Tibial artery (tissue), 4 donors: ENCODE data around the gene ZNF146.
"Not testable (repeated sequence)": the region's sequence is repeated elsewhere in the genome, so short reads cannot be mapped to it uniquely, and the experiment has no call there.

Experiments used
- DNase-seq, 2 donors: peaks; one replicate each; pipeline ENCODE4 v3.0.0-alpha.2; 2019
- H3K27ac ChIP-seq, 2 donors: fragments of 200-600 bp; sonication (generic) in 1 of 2; 1 replicate in 1 of 2; 2 replicates in 1 of 2; pipeline ENCODE4 v1.5.1; 2018 to 2019; ENCODE audit warnings: mild to moderate bottlenecking in 1 of 2
- H3K27me3 ChIP-seq, 2 donors: fragments of 200-600 bp; sonication (generic) in 1 of 2; one replicate each; pipeline versions ENCODE4 v1.5.1 to v1.6.0; 2016 to 2019
- H3K36me3 ChIP-seq, 3 donors: fragments of 200-600 bp; sonication (generic) in 2 of 3; one replicate each; pipeline ENCODE4 v1.5.1; 2016 to 2019; ENCODE audit warnings: mild to moderate bottlenecking in 2 of 3
- H3K4me1 ChIP-seq, 4 donors: fragments of 200-600 bp; sonication (generic) in 2 of 4; 1 replicate in 3 of 4; 2 replicates in 1 of 4; pipeline ENCODE4 v1.5.1; 2016 to 2019
- H3K4me3 ChIP-seq, 2 donors: fragments of 200-600 bp; sonication (generic) in 1 of 2; 1 replicate in 1 of 2; 2 replicates in 1 of 2; pipeline ENCODE4 v1.5.1; 2018 to 2019; ENCODE audit warnings: mild to moderate bottlenecking in 2 of 2
- H3K9me3 ChIP-seq, 3 donors: fragments of 200-600 bp; sonication (generic) in 1 of 3; one replicate each; pipeline ENCODE4 v1.5.1; 2016 to 2019
- intact Hi-C: fragments of 100-400 bp; cut with DNase I; formaldehyde crosslinking; loops from one replicate; pipeline ENCODE4 v1.15.0; 2023; ENCODE audit warnings: low total_unique reads
- TF ChIP-seq, protein P1 (sequence below), 2 experiments: fragments of 200-600 bp in 1 of 2; fragments of 450-650 bp in 1 of 2; IDR thresholded peaks; one replicate each; pipeline ENCODE4 v1.5.1; 2017 to 2019; ENCODE audit warnings: antibody characterized with exemption in 2 of 2, mild to moderate bottlenecking in 1 of 2, moderate library complexity in 1 of 2

ZNF146 gene

DNA sequence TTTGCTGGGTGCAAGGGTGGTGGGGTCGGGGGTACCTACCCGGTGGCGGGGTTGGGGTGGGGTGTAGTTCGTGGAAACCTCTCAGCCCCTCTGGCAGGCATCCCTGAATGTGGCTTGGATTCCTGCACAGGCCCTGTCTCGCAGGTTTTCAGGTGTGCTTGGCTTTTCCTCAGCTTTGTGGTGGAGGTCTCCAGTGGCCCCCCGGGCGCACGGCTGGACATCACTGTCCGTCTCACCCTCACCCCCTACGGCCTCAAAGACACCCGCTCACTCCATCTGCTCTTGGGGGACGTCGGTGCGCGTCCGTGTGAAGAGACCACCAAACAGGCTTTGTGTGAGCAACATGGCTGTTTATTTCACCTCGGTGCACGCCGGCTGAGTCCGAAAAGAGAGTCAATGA is 44.3 kb downstream of the ZNF146 start:
- Histone ChIP-seq H3K4me1 (peaks cover 0 to 9% (median 0%) of the 10 kb centered on the region in 4 donors), H3K27me3 (no peaks in the 10 kb centered on the region), H3K27ac (no peak overlapping the region), H3K9me3 (peaks cover 0 to 15% (median 0%) of the 10 kb centered on the region in 3 donors), H3K36me3 (peaks cover 9 to 24% (median 14%) of the 10 kb centered on the region in 3 donors), H3K4me3 (no peak overlapping the region)
- intact Hi-C loops, result no loop called here
- no peak for DNase-seq
- TF ChIP-seq, protein P1, sequence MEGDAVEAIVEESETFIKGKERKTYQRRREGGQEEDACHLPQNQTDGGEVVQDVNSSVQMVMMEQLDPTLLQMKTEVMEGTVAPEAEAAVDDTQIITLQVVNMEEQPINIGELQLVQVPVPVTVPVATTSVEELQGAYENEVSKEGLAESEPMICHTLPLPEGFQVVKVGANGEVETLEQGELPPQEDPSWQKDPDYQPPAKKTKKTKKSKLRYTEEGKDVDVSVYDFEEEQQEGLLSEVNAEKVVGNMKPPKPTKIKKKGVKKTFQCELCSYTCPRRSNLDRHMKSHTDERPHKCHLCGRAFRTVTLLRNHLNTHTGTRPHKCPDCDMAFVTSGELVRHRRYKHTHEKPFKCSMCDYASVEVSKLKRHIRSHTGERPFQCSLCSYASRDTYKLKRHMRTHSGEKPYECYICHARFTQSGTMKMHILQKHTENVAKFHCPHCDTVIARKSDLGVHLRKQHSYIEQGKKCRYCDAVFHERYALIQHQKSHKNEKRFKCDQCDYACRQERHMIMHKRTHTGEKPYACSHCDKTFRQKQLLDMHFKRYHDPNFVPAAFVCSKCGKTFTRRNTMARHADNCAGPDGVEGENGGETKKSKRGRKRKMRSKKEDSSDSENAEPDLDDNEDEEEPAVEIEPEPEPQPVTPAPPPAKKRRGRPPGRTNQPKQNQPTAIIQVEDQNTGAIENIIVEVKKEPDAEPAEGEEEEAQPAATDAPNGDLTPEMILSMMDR (IDR thresholded peaks at IDR 0.05), result no peak

DNA sequence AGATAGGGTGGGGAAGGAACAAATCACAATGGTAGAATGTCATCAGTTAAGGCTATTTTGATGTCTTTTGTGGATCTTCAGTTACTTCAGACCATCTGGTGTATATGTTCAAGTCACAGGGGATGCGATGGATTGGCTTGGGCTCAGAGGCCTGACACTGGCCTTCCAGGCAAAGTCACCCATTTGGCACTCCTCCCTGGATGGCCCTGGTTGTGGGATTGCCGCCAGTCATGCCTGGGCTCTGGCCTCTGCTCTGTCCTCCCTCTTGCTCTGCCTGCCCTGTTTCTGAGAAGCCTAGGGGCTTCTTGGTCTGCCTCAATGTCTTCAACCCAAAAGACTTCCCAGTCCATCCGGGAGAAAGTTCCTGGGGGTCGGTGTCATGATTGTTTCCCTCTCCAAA is 50.2 kb downstream of the ZNF146 start:
- no peak overlapping the region for H3K4me3 ChIP-seq
- TF ChIP-seq, protein P1 (IDR thresholded peaks at IDR 0.05), result no peak
- no peak overlapping the region for H3K27ac ChIP-seq
- H3K4me1 ChIP-seq, result no peaks in the 10 kb centered on the region
- no peaks in the 10 kb centered on the region for H3K27me3 ChIP-seq
- H3K36me3 ChIP-seq, result peaks cover 0 to 10% (median 0%) of the 10 kb centered on the region in 3 donors
- peaks cover 0 to 35% (median 17%) of the 10 kb centered on the region in 3 donors for H3K9me3 ChIP-seq
- intact Hi-C loops, result no loop called here
- no peak for DNase-seq

DNA sequence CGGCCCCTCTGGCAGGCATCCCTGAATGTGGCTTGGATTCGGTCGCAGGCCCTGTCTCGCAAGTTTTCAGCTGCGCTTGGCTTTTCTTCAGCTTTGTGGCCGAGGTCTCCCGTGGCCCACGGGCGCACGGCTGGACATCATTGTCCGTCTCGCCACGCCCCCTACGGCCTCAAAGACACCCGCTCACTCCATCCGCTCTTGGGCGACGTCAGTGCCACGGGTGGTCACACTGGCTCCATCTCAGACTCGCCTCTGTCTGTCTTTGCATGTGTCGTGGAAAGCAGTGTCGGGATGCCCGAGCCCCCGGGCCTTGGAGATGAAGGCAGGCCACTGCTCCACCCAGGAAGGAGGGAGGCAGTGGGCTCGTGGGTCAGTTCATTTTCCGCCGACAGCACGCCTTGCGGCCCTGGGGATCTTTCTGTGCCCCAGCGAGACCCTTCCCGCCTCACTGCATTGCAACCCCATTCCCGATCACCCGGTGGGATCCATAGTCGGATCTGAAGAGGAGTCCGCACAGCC is 51.0 kb downstream of the ZNF146 start:
- Histone ChIP-seq H3K4me1 (no peaks in the 10 kb centered on the region), H3K27ac (no peak overlapping the region), H3K4me3 (peak overlapping the region in 1 of 2 donors; percentile 40), H3K9me3 (peaks cover 0 to 35% (median 17%) of the 10 kb centered on the region in 3 donors), H3K27me3 (no peaks in the 10 kb centered on the region), H3K36me3 (peaks cover 0 to 10% (median 0%) of the 10 kb centered on the region in 3 donors)
- TF ChIP-seq, protein P1 (IDR thresholded peaks at IDR 0.05), result no peak
- DNase-seq, result no peak
- intact Hi-C loops, result no loop called here

DNA sequence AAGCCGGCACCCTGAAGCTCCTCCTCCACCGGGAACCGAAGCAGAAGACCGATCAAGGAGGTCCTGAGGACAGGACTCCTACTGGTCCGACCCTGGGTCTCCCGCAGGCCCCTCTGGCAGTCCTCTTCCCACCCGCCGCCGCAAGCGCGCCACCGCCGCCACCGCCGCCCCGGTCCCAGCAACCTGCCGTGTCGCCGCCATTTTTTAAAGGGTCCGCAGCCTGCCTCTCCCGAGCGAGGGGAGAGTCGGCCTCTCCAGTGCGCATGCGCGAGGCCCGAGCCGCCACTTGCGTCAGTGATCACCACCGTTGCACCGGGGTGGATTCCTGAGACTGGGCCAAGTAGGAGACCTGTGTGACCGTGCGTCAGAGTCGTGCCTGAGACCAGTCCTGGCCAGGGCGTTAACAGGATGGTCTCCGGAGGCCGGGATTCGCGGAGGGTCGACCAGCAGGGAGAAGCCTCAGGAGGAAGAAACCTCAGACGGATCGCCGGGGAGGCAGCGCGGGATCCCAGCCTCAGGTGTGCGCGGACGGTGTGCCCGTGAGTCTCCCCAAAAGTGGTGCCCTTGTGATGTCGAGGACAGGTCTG is 51.6 kb downstream of the ZNF146 start:
- TF ChIP-seq, protein P1 (IDR thresholded peaks at IDR 0.05), result no peak
- Histone ChIP-seq H3K4me3 (peak overlapping the region in 1 of 2 donors; percentile 40), H3K27me3 (no peaks in the 10 kb centered on the region), H3K9me3 (peaks cover 0 to 35% (median 17%) of the 10 kb centered on the region in 3 donors), H3K36me3 (peaks cover 0 to 10% (median 0%) of the 10 kb centered on the region in 3 donors), H3K27ac (no peak overlapping the region), H3K4me1 (no peaks in the 10 kb centered on the region)
- intact Hi-C loops, result no loop called here
- DNase-seq, result no peak

DNA sequence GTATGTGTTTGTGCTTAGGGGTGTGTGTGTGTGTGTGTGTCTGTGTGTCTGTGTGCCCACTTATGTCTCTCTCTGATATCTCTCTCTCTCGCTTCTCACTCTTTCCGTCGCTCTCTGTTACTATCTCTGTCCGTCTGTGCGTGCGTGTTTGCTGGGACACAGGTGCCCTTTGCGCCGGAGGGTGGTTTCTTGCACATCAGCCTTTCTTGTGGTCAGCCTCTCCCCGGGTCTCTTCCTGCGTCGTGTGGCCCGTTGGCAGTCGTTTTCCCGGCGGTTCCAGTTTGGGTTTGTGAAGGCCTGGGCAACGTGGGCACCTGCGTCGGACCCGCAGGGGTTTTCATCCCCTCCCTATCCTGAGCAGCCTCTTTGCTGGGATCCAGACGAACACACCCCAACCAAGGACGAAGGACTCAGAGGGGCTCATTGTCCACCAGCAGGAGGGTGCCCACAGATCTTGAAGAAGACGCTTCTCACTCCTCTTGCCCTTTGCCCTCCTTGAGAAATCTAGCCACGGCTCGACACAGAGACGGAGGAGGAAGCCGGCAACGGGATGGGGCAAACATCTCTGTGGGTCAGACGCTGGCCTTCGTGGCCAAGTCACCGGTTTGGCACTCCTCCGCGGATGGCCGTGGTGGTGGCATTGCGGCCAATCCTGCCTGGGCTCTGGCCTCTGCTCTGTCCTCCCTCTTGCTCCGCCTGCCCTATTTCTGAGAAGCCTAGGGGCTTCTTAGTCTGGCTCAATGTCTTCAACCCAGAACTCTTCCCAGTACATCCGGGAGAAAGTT is 52.3 kb downstream of the ZNF146 start:
- H3K4me1 ChIP-seq, result no peaks in the 10 kb centered on the region
- peaks cover 0 to 10% (median 0%) of the 10 kb centered on the region in 3 donors for H3K36me3 ChIP-seq
- intact Hi-C loops, result no loop called here
- TF ChIP-seq, protein P1 (IDR thresholded peaks at IDR 0.05), result no peak
- H3K27ac ChIP-seq, result no peak overlapping the region
- no peak for DNase-seq
- peaks cover 0 to 35% (median 17%) of the 10 kb centered on the region in 3 donors for H3K9me3 ChIP-seq
- no peaks in the 10 kb centered on the region for H3K27me3 ChIP-seq
- H3K4me3 ChIP-seq, result no peak overlapping the region

DNA sequence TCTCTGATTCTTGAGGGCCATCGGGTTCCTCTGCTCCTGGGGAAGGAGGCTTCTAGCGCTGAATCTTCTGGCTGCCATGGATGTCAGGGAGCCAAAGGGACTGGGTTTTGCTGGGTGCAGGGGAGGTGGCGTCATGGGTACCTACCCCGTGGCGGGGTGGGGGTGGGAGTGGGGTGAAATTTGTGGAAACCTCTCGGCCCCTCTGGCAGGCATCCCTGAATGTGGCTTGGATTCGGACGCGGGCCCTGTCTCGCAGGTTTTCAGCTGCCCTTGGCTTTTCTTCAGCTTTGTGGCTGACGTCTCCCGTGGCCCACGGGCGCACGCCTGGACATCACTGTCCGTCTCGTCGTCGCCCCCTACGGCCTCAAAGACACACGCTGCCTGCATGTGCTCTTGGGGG is 53.2 kb downstream of the ZNF146 start:
- DNase-seq, H3K27ac ChIP-seq, H3K27me3 ChIP-seq, H3K36me3 ChIP-seq, H3K4me1 ChIP-seq, H3K4me3 ChIP-seq, intact Hi-C loops: not testable (repeated sequence)
- H3K9me3 ChIP-seq, result peaks cover 0 to 35% (median 17%) of the 10 kb centered on the region in 3 donors

DNA sequence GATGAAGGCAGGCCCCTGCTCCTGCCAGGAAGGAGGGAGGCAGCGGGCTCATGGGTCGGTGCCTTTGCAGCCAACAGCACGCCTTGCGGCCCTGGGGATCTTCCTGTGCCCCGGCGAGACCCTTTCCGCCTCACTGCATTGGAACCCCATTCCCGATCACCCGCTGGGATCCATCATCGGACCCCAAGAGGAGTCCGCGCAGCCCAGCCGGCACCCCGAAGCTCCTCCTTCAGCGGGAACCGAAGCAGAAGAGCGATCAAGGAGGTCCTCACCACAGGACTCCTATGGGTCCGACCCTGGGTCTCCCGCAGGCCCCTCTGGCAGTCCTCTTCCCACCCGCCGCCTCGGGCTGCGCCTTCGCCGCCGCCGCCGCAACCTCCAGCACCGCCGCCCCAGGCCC is 53.7 kb downstream of the ZNF146 start:
- H3K27me3 ChIP-seq, H3K36me3 ChIP-seq, H3K4me3 ChIP-seq, H3K27ac ChIP-seq, DNase-seq, intact Hi-C loops, H3K4me1 ChIP-seq: not testable (repeated sequence)
- H3K9me3 ChIP-seq, result peaks cover 0 to 35% (median 17%) of the 10 kb centered on the region in 3 donors

DNA sequence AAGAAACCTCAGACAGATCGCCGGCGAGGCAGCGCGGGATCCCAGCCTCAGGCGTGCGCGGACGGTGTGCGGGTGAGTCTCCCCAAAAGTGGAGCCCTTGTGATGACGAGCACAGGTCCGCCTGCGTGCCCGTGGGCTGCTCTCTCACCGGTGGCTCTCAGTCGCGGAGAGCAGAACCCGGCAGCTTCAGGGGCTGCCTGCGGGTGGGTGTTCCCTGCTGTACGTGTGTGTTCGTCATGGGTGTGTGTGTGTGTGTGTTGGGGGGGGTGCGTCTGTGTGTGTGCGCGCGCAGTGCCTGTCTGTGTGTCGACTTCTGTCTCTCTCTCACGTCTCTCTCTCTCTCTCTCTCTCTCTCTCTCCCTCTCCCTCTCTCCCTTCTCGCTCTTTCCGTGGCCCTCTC is 54.4 kb downstream of the ZNF146 start:
- H3K4me1 ChIP-seq, H3K36me3 ChIP-seq, intact Hi-C loops, H3K4me3 ChIP-seq, DNase-seq, H3K27ac ChIP-seq, H3K27me3 ChIP-seq: not testable (repeated sequence)
- H3K9me3 ChIP-seq, result peaks cover 0 to 35% (median 17%) of the 10 kb centered on the region in 3 donors
